ENCODE results near the gene FIP1L1. TPM values are rescaled to one million over a fixed set of nuclear protein-coding genes. Genes with fewer than 3 reads are reported as not detected.

The FIP1L1 gene
- total and polyA plus RNA-seq, 9 donors, result 50.1 to 67.9 (median 64.4) TPM

GRCh38 chr4:53507671-53508286, 130.3 kb downstream of the FIP1L1 start:
- no peaks in the 10 kb centered on the region for H3K9me3 ChIP-seq
- H3K4me3 ChIP-seq, result no peak overlapping the region
- H3K4me1 ChIP-seq (ENCODE audit: insufficient read depth), result no peaks in the 10 kb centered on the region
- 89 to 92% (median 90%) methylated on average over 17 of the region's 17 CpGs for WGBS, 3 donors
- DNase-seq, result no peak
- no peaks in the 10 kb centered on the region for H3K36me3 ChIP-seq
- no peaks in the 10 kb centered on the region for H3K27me3 ChIP-seq
- H3K27ac ChIP-seq, result no peak overlapping the region
- TF ChIP-seq EP300 (IDR thresholded peaks at IDR 0.05) (no peak), CTCF (IDR thresholded peaks at IDR 0.05) (no peak), POLR2A (IDR thresholded peaks at IDR 0.05) (no peak)
- intact Hi-C loops (cut with DNase I), result no loop called here

DNA sequence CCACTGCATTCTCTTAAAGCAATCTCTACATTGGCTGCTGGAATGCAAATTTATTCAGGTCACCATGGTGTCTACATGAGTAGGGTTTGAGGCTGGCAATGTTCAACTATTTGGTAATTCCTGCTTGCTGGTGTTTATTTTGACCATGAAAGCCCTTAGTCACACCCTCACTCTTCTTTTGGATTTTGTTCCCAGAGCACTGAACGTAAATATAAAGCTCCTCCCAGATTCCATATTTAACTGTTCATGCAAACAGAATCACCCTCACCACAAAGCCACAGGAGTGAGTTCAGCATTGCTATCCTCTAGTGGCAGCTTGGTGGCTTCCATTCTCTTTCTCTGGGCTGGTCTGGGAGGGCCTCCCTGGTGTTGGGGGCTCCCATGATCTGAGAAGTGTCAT, 131.0 kb downstream of the FIP1L1 start:
- Histone ChIP-seq H3K36me3 (no peaks in the 10 kb centered on the region), H3K4me3 (no peak overlapping the region), H3K27me3 (no peaks in the 10 kb centered on the region), H3K27ac (no peak overlapping the region), H3K9me3 (no peaks in the 10 kb centered on the region), H3K4me1 (ENCODE audit: insufficient read depth) (no peaks in the 10 kb centered on the region)
- intact Hi-C loops (cut with DNase I), result no loop called here
- TF ChIP-seq CTCF (IDR thresholded peaks at IDR 0.05) (no peak), EP300 (IDR thresholded peaks at IDR 0.05) (no peak), POLR2A (IDR thresholded peaks at IDR 0.05) (no peak)
- no peak for DNase-seq
- WGBS, 3 donors, result 62 to 80% (median 71%) methylated on average over 1 of the region's 1 CpG

- H3K27ac ChIP-seq, result no peak overlapping the region
- no peaks in the 10 kb centered on the region for H3K27me3 ChIP-seq
- intact Hi-C loops (cut with DNase I), result no loop called here
- no peak overlapping the region for H3K4me3 ChIP-seq
- no peak for TF ChIP-seq EP300 (IDR thresholded peaks at IDR 0.05)
- no peak for TF ChIP-seq CTCF (IDR thresholded peaks at IDR 0.05)
- no peak for TF ChIP-seq POLR2A (IDR thresholded peaks at IDR 0.05)
- 3 to 6% (median 4%) methylated on average over 5 of the region's 5 CpGs for WGBS, 3 donors
- DNase-seq, result no peak
- H3K4me1 ChIP-seq (ENCODE audit: insufficient read depth), result no peaks in the 10 kb centered on the region
- H3K9me3 ChIP-seq, result no peaks in the 10 kb centered on the region
- no peaks in the 10 kb centered on the region for H3K36me3 ChIP-seq
These were observed 132.9 kb downstream of the FIP1L1 start for GRCh38 chr4:53510321-53510720.

Other genes starting within 250 kb of the FIP1L1 start
- gene SCFD2, start 11.6 kb upstream of the FIP1L1 start, total RNA-seq, result 10 to 100 TPM; 10.1 to 42.1 (median 13.5) TPM
- gene SCFD2, start 11.6 kb upstream of the FIP1L1 start, polyA plus RNA-seq, result 10 to 100 TPM in 1 of 2 donors, 1 to 10 TPM in 1; 5.1 to 14.3 TPM
- 1 to 10 TPM in 4 of 7 donors, under 1 TPM in 3; 0.35 to 4.4 (median 1.5) TPM for gene LNX1, start 213.8 kb downstream of the FIP1L1 start, total RNA-seq
- 1 to 10 TPM; 1.0 to 2.2 TPM for gene LNX1, start 213.8 kb downstream of the FIP1L1 start, polyA plus RNA-seq

Data from ovary (tissue), 9 donors.